ENCODE results near the gene SEPTIN12. TPM values are rescaled to one million over a fixed set of nuclear protein-coding genes. Genes with fewer than 3 reads are reported as not detected.

SEPTIN12 gene
- total RNA-seq, 4 donors from 2014 or later: not detected

DNA sequence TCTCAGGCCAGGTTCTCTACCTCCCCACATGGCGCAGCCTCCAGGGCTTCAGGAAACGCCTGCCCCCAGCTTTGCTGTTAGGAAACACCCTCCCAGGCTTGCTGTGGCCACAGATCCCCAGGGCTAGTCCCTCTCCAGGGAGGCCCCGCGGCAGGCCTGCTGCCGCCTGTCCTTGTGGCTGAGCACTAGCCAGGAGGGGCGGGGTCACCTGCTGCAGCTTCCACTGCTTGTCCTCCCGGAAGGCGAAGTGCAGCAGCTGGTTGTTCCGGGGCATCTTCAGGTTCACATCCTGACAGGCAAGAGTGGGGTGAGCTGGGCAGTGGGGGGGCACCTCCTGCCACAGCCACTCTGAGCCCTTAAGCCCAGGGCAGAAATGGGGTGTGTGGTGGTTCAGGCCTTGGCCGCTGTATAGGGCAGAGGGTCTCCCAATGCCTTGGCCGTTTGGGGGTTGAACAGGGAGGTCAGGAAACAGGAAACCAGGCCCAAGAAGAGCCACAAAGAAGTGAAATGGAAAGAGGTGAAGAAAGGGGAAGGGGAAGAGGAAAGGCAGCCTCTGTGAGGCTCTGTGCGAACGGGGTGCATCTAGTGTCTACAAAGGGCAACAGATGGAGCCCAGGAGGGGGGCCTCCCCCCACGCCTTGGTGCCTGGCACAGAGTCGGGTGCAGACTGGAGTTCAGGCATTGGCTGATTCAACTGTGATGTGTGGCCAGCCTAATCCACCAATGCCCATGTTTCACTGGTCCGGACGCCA, 12.3 kb upstream of the SEPTIN12 start:
- Histone ChIP-seq H3K4me1 (peaks cover 20 to 37% (median 23%) of the 10 kb centered on the region in 3 donors), H3K36me3 (peaks cover 0 to 56% (median 9%) of the 10 kb centered on the region in 3 donors), H3K27me3 (no peaks in the 10 kb centered on the region), H3K27ac (peak overlapping the region; percentile 92 to 94 (median 93)), H3K9me3 (no peaks in the 10 kb centered on the region), H3K4me3 (peak overlapping the region in 1 of 4 donors; percentile 84)
- DNase-seq: no peak
- WGBS, 2 donors: 45 to 64% methylated on average over 5 to 10 of the region's 17 CpGs
- intact Hi-C loops (cut with DNase I): no loop called here
- TF ChIP-seq, protein P1, sequence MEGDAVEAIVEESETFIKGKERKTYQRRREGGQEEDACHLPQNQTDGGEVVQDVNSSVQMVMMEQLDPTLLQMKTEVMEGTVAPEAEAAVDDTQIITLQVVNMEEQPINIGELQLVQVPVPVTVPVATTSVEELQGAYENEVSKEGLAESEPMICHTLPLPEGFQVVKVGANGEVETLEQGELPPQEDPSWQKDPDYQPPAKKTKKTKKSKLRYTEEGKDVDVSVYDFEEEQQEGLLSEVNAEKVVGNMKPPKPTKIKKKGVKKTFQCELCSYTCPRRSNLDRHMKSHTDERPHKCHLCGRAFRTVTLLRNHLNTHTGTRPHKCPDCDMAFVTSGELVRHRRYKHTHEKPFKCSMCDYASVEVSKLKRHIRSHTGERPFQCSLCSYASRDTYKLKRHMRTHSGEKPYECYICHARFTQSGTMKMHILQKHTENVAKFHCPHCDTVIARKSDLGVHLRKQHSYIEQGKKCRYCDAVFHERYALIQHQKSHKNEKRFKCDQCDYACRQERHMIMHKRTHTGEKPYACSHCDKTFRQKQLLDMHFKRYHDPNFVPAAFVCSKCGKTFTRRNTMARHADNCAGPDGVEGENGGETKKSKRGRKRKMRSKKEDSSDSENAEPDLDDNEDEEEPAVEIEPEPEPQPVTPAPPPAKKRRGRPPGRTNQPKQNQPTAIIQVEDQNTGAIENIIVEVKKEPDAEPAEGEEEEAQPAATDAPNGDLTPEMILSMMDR (IDR thresholded peaks at IDR 0.05): no peak
- TF ChIP-seq POLR2A (IDR thresholded peaks at IDR 0.05): no peak

DNA sequence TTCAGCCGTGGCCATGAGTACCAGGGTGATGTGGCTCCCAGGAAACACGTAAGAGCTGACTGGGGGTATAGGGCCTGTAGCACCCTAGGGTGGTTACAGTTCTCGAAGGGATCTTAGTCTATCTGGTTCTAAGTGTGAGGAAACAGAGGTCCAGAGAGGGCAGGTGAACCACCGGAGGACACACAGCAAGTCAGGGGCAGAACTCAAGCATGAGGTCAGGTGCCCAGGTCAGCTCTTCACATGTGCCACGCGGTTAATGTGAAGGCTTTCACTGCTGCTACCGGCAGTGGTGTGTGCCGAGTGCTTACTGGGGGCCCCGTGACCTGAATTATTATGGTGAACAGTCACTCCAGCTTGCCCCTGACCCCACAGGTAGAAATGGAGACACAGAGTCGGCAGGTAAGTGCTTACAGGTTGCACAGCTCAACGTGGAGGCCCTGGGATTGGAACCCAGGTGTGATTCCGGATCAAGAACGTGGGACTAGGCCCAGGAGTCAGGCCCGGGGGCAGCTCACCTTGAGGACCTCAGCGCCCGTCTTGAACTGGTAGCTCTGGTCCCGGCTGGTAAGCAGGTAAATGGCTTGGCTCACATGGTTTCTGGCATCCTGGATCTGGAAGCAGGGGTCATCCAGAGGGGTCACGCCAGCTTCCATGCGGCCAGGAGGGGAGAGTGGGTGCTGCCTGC, 11.2 kb upstream of the SEPTIN12 start:
- Histone ChIP-seq H3K4me3 (no peak overlapping the region), H3K36me3 (peaks cover 0 to 45% (median 9%) of the 10 kb centered on the region in 3 donors), H3K9me3 (no peaks in the 10 kb centered on the region), H3K4me1 (peaks cover 20 to 39% (median 23%) of the 10 kb centered on the region in 3 donors), H3K27ac (no peak overlapping the region), H3K27me3 (no peaks in the 10 kb centered on the region)
- WGBS, 2 donors: 79 to 87% methylated on average over 9 to 11 of the region's 19 CpGs
- TF ChIP-seq POLR2A (IDR thresholded peaks at IDR 0.05): no peak
- TF ChIP-seq, protein P1 (IDR thresholded peaks at IDR 0.05): no peak
- intact Hi-C loops (cut with DNase I): no loop called here
- DNase-seq: no peak

- DNase-seq: no peak
- no peaks in the 10 kb centered on the region for H3K27me3 ChIP-seq
- H3K36me3 ChIP-seq: peaks cover 0 to 42% (median 4%) of the 10 kb centered on the region in 3 donors
- no peak overlapping the region for H3K27ac ChIP-seq
- H3K9me3 ChIP-seq: no peaks in the 10 kb centered on the region
- H3K4me3 ChIP-seq: no peak overlapping the region
- 97% methylated on average over 13 of the region's 16 CpGs; no CpG with 5 or more reads in 1 of the 2 donors for WGBS, 2 donors
- peaks cover 20 to 35% (median 23%) of the 10 kb centered on the region in 3 donors for H3K4me1 ChIP-seq
- intact Hi-C loops (cut with DNase I): no loop called here
- no peak for TF ChIP-seq POLR2A (IDR thresholded peaks at IDR 0.05)
- TF ChIP-seq, protein P1 (IDR thresholded peaks at IDR 0.05): no peak
Measured at GRCh38 chr16:4798456-4798855, 10.3 kb upstream of the SEPTIN12 start.

DNA sequence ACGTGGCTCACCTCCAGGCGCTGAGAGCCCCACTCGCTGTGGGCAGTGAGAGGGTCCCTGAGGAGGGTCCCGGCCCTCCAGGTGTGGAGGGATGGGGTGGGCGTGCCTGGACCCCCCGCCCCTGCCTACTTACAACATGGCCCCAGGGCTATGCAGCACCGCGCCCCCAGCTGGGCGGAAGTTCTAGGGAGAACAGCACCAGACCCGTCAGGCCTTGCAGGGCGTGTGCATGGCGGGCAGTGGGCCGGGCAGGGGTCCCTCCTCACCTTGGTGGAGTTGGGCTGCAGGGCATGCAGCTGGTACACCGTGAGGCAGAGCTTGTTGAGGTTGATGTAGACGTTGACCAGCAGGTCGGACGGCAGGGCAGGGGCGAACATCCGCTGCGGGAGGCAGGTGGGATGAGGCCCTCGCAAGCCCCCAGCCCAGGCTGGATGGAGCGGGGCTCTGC, 9.7 kb upstream of the SEPTIN12 start:
- WGBS, 2 donors: 100% methylated on average over 1 of the region's 22 CpGs; no CpG with 5 or more reads in 1 of the 2 donors
- no peak overlapping the region for H3K4me3 ChIP-seq
- H3K27me3 ChIP-seq: no peaks in the 10 kb centered on the region
- DNase-seq: no peak
- H3K27ac ChIP-seq: no peak overlapping the region
- no peak for TF ChIP-seq POLR2A (IDR thresholded peaks at IDR 0.05)
- TF ChIP-seq, protein P1 (IDR thresholded peaks at IDR 0.05): no peak
- intact Hi-C loops (cut with DNase I): no loop called here
- H3K36me3 ChIP-seq: peaks cover 0 to 42% (median 4%) of the 10 kb centered on the region in 3 donors
- H3K9me3 ChIP-seq: no peaks in the 10 kb centered on the region
- peaks cover 19 to 29% (median 20%) of the 10 kb centered on the region in 3 donors for H3K4me1 ChIP-seq

All from esophagus squamous epithelium (tissue), 5 donors.